GM19238 (cell line): ENCODE data around the gene OR4D5.

Experiments used
- DNase-seq: peaks from one replicate; pipeline ENCODE4 v3.0.0; 2011; ENCODE audit warnings: low spot score; ENCODE audit not compliant: insufficient read length

The OR4D5 gene

DNA sequence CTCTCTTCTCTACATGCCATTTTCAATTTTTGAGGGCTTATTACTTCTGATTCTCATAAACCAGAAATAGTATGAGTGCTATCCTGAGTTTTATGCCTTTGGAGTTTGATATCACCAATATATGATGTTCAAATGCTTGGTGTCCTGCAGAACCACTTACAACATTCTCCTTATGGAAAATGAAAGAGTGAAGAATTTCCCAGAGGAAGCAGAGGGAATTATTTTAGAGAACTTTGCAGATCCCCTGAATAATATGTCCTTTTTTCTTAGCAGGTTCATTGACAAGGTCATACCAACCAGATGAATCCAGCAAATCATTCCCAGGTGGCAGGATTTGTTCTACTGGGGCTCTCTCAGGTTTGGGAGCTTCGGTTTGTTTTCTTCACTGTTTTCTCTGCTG, at the start of gene OR4D5:
TSS of gene OR4D5 (plus strand) at position 301 of the 400 bp plus-strand sequence. CDS start at position 301, 0 bp downstream.
- no peak for DNase-seq

DNA sequence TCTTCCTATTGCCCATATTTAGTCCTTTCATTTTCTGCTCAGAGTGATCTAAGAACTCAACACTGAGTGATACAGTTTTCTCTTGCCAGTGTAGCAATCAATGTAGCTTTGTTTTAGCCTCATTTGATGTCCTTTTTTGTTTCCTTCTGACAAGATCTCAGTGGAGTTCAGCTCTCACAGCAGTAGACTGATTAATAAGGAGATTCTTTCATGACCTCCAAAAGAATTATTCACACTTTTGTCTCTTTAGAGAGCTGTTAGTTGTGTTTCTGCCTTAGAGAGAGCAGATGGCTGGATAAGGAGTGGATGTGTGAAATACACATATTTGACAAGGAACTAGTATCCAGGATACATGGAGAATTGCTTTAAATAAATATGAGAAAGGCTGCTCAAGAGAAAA, 47.4 kb upstream of the OR4D5 start:
- no peak for DNase-seq

DNA sequence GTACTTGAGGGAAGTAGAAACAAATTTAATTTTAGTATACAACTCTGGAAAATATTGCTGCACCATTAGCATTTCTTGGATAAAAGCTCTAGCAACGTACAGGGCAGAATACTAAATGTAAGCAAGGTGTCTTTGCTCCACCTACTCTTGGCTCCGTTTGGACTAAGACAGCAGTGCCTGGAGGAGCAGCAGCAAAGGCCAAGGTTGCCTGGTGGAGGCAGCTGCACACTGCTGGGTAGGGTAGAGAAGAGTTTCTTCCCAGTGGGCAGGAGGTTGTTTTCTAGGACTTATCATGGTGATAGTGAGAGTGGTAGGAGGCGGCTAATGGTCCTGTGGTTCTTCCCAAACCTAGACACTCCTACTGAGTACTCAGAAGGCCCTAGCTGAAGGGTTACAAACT, 39.6 kb upstream of the OR4D5 start:
- no peak for DNase-seq

GRCh38 chr11:123901867-123902266, 37.5 kb upstream of the OR4D5 start, which contains the start of gene OR8D4:
Gene OR8D4, plus strand, starts transcription at chr11:123902167. Its CDS starts 4,265 bp downstream, at chr11:123906432.
- no peak for DNase-seq

GRCh38 chr11:123903932-123904331, 35.5 kb upstream of the OR4D5 start:
- DNase-seq: no peak

DNA sequence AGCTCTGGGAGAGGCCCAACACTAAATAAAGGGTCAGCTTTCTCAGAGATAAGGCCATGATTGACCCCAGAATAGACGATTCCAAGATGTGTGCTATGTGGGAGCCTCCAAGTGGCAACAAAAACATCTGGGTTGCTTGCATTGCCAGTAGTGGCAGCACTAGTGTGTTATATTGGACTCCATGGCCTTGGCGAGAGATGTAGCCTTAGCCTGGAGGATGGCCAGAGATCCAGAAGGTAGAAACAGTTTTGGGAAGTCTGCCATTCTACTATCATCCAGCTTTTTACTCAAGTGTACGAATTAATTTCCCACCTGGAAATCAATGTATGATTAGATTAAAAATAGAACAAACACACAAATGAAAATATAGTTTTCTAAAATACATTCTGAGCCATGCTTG, 34.5 kb upstream of the OR4D5 start:
- no peak for DNase-seq

DNA sequence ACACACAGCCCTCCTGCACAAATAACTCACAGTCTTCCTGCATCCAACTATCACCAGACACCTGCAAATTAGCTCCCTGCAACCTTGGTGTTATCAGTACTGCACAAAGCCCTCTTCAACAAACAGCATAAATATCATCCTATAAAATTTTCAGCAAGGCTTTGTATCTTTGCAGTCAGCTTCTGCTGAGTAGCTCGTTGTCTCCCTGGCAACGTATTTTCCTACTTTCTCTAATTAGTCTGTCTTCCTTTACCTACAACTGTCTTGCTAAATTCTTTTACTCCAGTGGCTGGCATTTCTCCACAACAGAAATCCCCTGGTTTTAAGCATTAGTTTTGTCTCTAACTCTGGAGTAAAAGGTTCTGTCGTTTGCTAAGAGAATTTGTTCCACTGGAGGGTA, 33.6 kb upstream of the OR4D5 start:
- DNase-seq: no peak

- DNase-seq: no peak
These were observed 18.5 kb upstream of the OR4D5 start for GRCh38 chr11:123920943-123921342.

- DNase-seq: no peak
These were observed 15.4 kb upstream of the OR4D5 start for GRCh38 chr11:123924027-123924426.

GRCh38 chr11:123942413-123942812, 3.0 kb downstream of the OR4D5 start:
- DNase-seq: no peak

DNA sequence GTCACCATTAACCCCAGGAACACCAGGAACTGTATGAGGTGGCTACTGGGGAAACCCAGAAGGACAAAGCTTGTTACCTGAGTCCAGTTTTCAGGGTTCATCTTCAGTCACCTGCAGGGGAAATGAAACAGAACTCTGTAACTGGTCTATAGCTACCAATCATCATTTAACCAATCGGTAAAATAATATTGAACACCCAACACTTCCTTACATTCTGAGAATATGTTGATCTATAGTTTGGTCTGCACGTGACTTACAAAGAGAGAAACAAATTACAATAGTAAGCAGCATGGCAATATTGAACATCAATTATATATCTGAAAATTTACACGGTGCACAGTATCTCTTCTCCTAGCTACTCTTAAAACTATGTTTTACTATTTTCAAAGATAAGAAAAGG, 4.3 kb downstream of the OR4D5 start, which contains the start of gene OR6T1:
TSS of gene OR6T1 (minus strand) at position 101 of the 400 bp plus-strand sequence. CDS start at position 101, 0 bp downstream.
- DNase-seq: no peak

DNA sequence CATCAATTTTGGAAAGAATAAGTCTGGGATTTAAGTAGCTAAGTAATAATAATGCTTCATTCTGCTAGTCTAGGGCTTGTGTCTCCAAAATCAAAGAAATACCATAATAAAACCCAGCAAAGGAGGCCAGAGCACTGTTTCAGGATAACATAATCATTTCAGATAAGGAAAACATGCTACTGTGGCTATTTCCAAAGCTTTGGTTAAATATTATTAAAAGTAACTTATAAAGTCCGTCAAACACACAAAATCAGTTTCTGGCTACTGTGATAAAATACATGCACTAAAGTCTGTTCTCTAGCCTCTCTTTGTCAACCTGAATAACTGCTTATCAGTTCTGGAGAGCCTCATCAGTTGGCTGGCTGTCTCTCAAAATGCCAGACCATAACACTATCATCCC, 5.7 kb downstream of the OR4D5 start:
- no peak for DNase-seq

DNA sequence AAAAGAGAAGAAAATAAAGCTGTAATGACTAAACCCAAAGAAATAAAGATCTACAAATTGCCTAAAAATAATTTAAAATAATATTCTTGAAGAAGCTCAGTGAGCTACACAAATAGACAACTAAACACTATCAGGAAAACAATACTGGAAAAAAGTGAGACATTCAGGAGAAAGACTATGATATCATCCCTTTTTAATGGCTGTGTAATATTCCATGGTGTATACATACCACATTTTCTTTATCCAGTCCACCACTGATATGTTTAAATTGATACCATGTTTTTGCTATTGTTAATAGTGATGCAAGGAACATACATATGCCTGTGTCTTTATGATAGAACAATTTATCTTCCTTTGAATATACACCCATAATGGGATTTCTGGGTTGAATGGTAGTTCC, 17.3 kb downstream of the OR4D5 start:
- no peak for DNase-seq

DNA sequence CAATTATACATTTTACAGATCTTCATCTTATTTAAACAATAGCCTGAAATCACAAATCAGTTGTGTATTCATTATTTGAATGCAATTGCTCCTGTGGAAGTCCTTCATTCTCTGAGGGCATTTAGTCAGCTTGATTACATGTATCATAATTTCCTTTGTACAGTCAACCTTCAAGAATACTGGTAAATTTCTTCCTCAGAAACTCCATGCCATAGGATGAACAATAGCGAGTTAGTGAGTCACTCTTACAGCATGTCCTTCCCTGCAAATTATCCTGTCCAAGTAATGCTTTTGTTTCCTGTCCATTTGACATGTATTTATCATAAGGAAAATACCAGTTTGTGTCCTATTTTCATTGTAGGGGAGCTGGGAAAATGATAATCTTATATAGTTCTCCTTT, 34.4 kb downstream of the OR4D5 start:
- DNase-seq: no peak

DNA sequence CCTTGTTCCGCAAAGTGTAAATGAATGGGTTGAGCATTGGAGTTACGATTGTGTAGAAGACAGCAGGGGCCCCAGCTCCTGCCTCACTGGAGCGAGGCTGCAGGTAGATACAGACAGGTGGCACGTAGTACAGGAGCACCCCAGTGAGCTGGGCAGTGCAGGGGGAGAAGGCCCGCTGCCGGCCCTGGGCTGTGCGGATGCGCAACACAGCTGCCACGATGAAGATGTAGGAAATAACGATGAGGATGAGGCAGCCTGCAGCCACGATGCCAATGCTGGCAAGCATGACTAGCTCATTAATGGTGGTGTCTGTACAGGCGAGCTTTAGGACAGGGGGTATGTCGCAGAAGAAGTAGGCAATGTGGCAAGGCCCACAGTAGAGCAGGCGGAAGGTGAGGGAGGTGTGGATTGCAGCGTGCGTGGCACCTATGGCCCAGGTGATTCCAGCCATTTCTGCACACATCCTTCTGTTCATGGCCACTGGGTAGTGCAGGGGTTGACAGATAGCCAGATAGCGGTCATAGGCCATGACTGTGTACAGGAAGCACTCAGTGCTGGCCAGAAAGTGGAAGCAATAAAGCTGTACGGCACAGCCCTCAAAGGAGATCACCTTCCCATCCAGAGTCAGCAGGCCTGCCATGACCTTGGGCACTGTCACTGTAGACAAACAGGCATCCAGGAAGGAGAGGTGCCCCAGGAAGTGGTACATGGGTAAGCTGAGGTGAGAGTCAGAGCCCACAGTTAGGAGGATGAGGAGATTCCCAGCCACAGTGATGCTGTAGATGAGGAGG, 37.5 kb downstream of the OR4D5 start:
- DNase-seq: no peak

- DNase-seq: no peak
These were observed 38.4 kb downstream of the OR4D5 start, which contains the start of gene OR10S1 for GRCh38 chr11:123977731-123978347. Gene OR10S1, minus strand, starts transcription at chr11:123977781. Its CDS starts 117 bp downstream, at chr11:123977664.

DNA sequence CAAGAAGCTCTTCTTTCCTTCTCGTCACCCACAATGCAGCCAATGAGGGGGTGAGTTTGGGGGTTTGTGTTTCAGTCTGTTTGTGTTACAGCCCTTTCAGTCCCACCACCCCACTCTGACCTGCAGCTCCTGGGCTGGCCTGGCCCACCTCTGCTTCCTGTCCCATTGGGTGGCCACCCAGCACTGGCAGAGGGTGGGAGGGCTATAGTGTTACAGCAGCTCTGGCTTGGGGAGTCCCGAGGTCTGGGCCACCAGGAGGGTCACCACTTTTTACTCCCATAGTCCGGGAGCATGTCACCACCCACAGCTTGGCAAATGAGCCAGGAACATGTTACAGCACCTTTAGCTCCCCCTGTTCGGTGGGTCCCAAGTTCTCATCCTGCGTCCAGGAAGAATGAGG, 39.9 kb downstream of the OR4D5 start:
- DNase-seq: no peak
